ENCODE results near the gene DSTN.

GRCh38 chr20:17559338-17559737 is 10.5 kb upstream of the DSTN start:
- TF ChIP-seq, protein P1, sequence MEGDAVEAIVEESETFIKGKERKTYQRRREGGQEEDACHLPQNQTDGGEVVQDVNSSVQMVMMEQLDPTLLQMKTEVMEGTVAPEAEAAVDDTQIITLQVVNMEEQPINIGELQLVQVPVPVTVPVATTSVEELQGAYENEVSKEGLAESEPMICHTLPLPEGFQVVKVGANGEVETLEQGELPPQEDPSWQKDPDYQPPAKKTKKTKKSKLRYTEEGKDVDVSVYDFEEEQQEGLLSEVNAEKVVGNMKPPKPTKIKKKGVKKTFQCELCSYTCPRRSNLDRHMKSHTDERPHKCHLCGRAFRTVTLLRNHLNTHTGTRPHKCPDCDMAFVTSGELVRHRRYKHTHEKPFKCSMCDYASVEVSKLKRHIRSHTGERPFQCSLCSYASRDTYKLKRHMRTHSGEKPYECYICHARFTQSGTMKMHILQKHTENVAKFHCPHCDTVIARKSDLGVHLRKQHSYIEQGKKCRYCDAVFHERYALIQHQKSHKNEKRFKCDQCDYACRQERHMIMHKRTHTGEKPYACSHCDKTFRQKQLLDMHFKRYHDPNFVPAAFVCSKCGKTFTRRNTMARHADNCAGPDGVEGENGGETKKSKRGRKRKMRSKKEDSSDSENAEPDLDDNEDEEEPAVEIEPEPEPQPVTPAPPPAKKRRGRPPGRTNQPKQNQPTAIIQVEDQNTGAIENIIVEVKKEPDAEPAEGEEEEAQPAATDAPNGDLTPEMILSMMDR (IDR thresholded peaks at IDR 0.05 in 2 of 3, conservative IDR thresholded peaks at IDR 0.05 in 1 of 3; ENCODE audit: borderline replicate concordance in 1 of 3, insufficient read depth in 1 of 3, low read depth in 2 of 3, low read length in 2 of 3) = no peak
- TF ChIP-seq YY1 (IDR thresholded peaks at IDR 0.05; ENCODE audit: extremely low read depth, insufficient replicate concordance, low read depth, low read length) (no peak), EGR1 (IDR thresholded peaks at IDR 0.05; ENCODE audit: low read depth) (no peak), EZH2 (IDR thresholded peaks at IDR 0.05) (no peak), POLR2AphosphoS5 (IDR thresholded peaks at IDR 0.05; ENCODE audit: low read depth, low read length) (no peak), POLR2A (IDR thresholded peaks at IDR 0.05; ENCODE audit: borderline replicate concordance, extremely low read depth, insufficient read depth, insufficient read length) (no peak), RAD21 (IDR thresholded peaks at IDR 0.05; ENCODE audit: low read depth) (no peak), CBX3 (IDR thresholded peaks at IDR 0.05; ENCODE audit: low read depth) (no peak), CEBPB (IDR thresholded peaks at IDR 0.05; ENCODE audit: low read depth) (no peak)
- TF ChIP-seq, protein P2, sequence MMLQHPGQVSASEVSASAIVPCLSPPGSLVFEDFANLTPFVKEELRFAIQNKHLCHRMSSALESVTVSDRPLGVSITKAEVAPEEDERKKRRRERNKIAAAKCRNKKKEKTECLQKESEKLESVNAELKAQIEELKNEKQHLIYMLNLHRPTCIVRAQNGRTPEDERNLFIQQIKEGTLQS (IDR thresholded peaks at IDR 0.05) = no peak
- TF ChIP-seq, protein P3, sequence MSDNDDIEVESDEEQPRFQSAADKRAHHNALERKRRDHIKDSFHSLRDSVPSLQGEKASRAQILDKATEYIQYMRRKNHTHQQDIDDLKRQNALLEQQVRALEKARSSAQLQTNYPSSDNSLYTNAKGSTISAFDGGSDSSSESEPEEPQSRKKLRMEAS (IDR thresholded peaks at IDR 0.05) = no peak
